K562 (cell line): ENCODE results near the gene CCDC74B. TPM values are rescaled to one million over a fixed set of nuclear protein-coding genes. Genes with fewer than 3 reads are reported as not detected.
"Not testable (repeated sequence)": the region's sequence is repeated elsewhere in the genome, so short reads cannot be mapped to it uniquely, and the experiment has no call there.

Experiments
- ATAC-seq: fragments of 200-7000 bp; cut with Tn5 transposase; 3 replicates; pipeline ENCODE4 v1.9.1; 2020; ENCODE audit warnings: moderate library complexity
- BruUV-seq: library from RNA; stranded (reverse); fragments of 400-500 nt; replicated peaks from 2 replicates; lab custom pipeline; 2021; lab: Mats Ljungman, UMichigan
- CTCF ChIA-PET: fragments of 300-600 bp; formaldehyde crosslinking; extraction: SDS; loops from one replicate; lab custom pipeline; 2021; ENCODE audit warnings: low intra/inter-chr PET ratio; lab: Yijun Ruan, JAX
- POLR2A ChIA-PET: fragments of 300-600, 350-650 bp; sonication (Branson Sonifier 250); formaldehyde crosslinking; extraction: SDS; loops from one replicate; lab custom pipeline; 2021; ENCODE audit warnings: antibody characterized with exemption, inconsistent platforms; lab: Yijun Ruan, JAX
- DNase-seq, 4 experiments: peaks; one replicate each; pipeline versions ENCODE4 v3.0.0 to v3.0.0-alpha.2; 2011 to 2018; ENCODE audit warnings: low spot score in 3 of 4, mixed read lengths in 3 of 4; ENCODE audit errors: extremely low read depth in 1 of 4
- FAIRE-seq: peaks from 2 replicates; lab custom pipeline; 2011; peaks lifted over from hg19 to GRCh38; lab: Jason Lieb, UNC
- H2AFZ ChIP-seq: 2 replicates; pipeline ENCODE4 v1.6.0; 2011; ENCODE audit warnings: low read depth, low read length, control low read depth, inconsistent platforms
- H3K27ac ChIP-seq: fragments of 200-600 bp; 3 replicates; pipeline ENCODE4 v1.8.0; 2011; ENCODE audit warnings: low read depth, mild to moderate bottlenecking, control low read depth, inconsistent platforms, low read length, moderate library complexity, mixed read lengths; ENCODE audit errors: extremely low read depth
- H3K27me3 ChIP-seq, 2 experiments: fragments of 300-600 bp in 1 of 2; 2 replicates in 1 of 2; 3 replicates in 1 of 2; pipeline versions ENCODE4 v1.6.0 to v1.8.0; 2011; ENCODE audit warnings: inconsistent platforms in 2 of 2, low read length in 2 of 2, mild to moderate bottlenecking in 1 of 2, mixed read lengths in 1 of 2, moderate library complexity in 1 of 2; ENCODE audit not compliant: control insufficient read depth in 2 of 2, insufficient read depth in 2 of 2
- H3K36me3 ChIP-seq: fragments of 300-600 bp; 3 replicates; pipeline ENCODE4 v1.8.0; 2011; ENCODE audit warnings: mild to moderate bottlenecking, low read length, inconsistent platforms; ENCODE audit not compliant: control insufficient read depth, insufficient read depth
- H3K4me1 ChIP-seq, 2 experiments: fragments of 200-600 bp in 1 of 2; replicated peaks in 1 of 2; 2 replicates in 1 of 2; 3 replicates in 1 of 2; pipeline versions ENCODE4 v1.5.1 to v1.8.0; 2011; ENCODE audit warnings: inconsistent platforms in 2 of 2, low read length in 2 of 2, mild to moderate bottlenecking in 1 of 2, mixed read lengths in 1 of 2, moderate library complexity in 1 of 2; ENCODE audit not compliant: control insufficient read depth in 2 of 2, insufficient read depth in 2 of 2
- H3K4me2 ChIP-seq: 2 replicates; pipeline ENCODE4 v1.6.1; 2011; ENCODE audit warnings: low read length, control low read depth, inconsistent platforms, mixed read lengths; ENCODE audit not compliant: insufficient read depth
- H3K4me3 ChIP-seq: fragments of 200-600 bp; sonication (generic), shearing (Covaris generic); 2 replicates; pipeline ENCODE4 v1.5.1; 2016; ENCODE audit warnings: control low read depth, inconsistent platforms
- H3K79me2 ChIP-seq: fragments of 200-600 bp; 3 replicates; pipeline ENCODE4 v1.8.0; 2011; ENCODE audit warnings: low read length, inconsistent platforms; ENCODE audit not compliant: control insufficient read depth, insufficient read depth
- H3K9ac ChIP-seq, 2 experiments: 2 replicates each; pipeline versions ENCODE4 v1.6.0 to v1.6.1; 2011; ENCODE audit warnings: low read depth in 2 of 2, low read length in 2 of 2, control low read depth in 1 of 2, inconsistent platforms in 1 of 2, mild to moderate bottlenecking in 1 of 2, mixed read lengths in 1 of 2; ENCODE audit not compliant: insufficient read depth in 1 of 2
- H3K9me1 ChIP-seq: one replicate; pipeline ENCODE4 v1.6.0; 2011; ENCODE audit warnings: inconsistent platforms, mild to moderate bottlenecking, low read length, moderate library complexity; ENCODE audit not compliant: control insufficient read depth, insufficient read depth
- H3K9me3 ChIP-seq: replicated peaks from 2 replicates; pipeline ENCODE4 v1.5.1; 2011; ENCODE audit warnings: low read depth, low read length, inconsistent platforms; ENCODE audit not compliant: control insufficient read depth, insufficient read depth
- H4K20me1 ChIP-seq: replicated peaks from 2 replicates; pipeline ENCODE4 v1.6.1; 2011; ENCODE audit warnings: low read length, inconsistent platforms, mixed read lengths; ENCODE audit not compliant: control insufficient read depth, insufficient read depth
- POLR2G ChIP-seq: fragments of 200-400 bp; formaldehyde crosslinking; IDR thresholded peaks from 2 replicates; pipeline ENCODE4 v1.6.1; 2017; ENCODE audit warnings: low read depth, mild to moderate bottlenecking, antibody characterized with exemption, low read length, moderate library complexity
- SUPT5H ChIP-seq: fragments of 450-650 bp; IDR thresholded peaks from 2 replicates; pipeline ENCODE4 v1.6.1; 2016
- ZNF740 ChIP-seq, 3 experiments: fragments of 200-800 bp in 1 of 3; sonication (Bioruptor generic) in 1 of 3; sonication (generic) in 1 of 3; formaldehyde crosslinking in 1 of 3; IDR thresholded peaks; 2 replicates each; pipeline versions ENCODE4 v1.6.1 to v1.8.0; 2016 to 2022; ENCODE audit warnings: mild to moderate bottlenecking in 2 of 3, missing compliant biosample characterization in 2 of 3, missing genetic modification characterization in 2 of 3, missing genetic modification reagents in 1 of 3
- WGBS: fragments of 100-300 bp; shearing (Covaris generic); methylation state at CpG from one replicate; pipeline ENCODE4 v1.1.6; 2016; ENCODE audit warnings: low coverage, mixed read lengths; ENCODE audit not compliant: insufficient coverage; ENCODE audit errors: missing lambda C conversion rate; 5-methylcytosine and 5-hydroxymethylcytosine counted together
- in situ Hi-C: fragments of 300-500 bp; cut with MboI; formaldehyde crosslinking; loops from 4 replicates; pipeline ENCODE4 v1.15.0; 2018; ENCODE audit warnings: inconsistent platforms, mixed read lengths
- intact Hi-C: fragments of 100-400 bp; cut with micrococcal nuclease; formaldehyde crosslinking; loops from 2 replicates; pipeline ENCODE4 v1.14.2; 2022
- polyA plus RNA-seq, 8 experiments: library from polyadenylated mRNA; depleted of rRNA in 4 of 8; stranded (reverse) in 5 of 8; unstranded in 3 of 8; fragments of >200 nt; fragmentation: Nextera tagmentation in 2 of 8; fragmentation: Illumina TruSeq in 1 of 8; extraction: Ambion mirVana in 2 of 8; extraction: Trizol in 1 of 8; gene quantifications; 2 replicates each; pipeline versions ENCODE4 v1.2.1 to v1.2.3, GENCODE V29; 2011 to 2014; ENCODE audit warnings: inconsistent platforms in 1 of 8, missing spikeins in 1 of 8
- total RNA-seq, 7 experiments: library from RNA; depleted of rRNA in 6 of 7; stranded (reverse); fragments of >200 nt in 6 of 7; fragmentation: Illumina TruSeq in 2 of 7; extraction: Trizol in 2 of 7; gene quantifications; 2 replicates each; pipeline versions ENCODE4 v1.2.1 to v1.2.3, GENCODE V29; 2011 to 2021; ENCODE audit warnings: low replicate concordance in 1 of 7

CCDC74B gene
- total and polyA plus RNA-seq, 9 of the 15 experiments (the other 6 are each of a cell fraction or from before 2014, with no cell fraction given): 0.04 to 1.5 (median 0.52) TPM; not detected in 1

DNA sequence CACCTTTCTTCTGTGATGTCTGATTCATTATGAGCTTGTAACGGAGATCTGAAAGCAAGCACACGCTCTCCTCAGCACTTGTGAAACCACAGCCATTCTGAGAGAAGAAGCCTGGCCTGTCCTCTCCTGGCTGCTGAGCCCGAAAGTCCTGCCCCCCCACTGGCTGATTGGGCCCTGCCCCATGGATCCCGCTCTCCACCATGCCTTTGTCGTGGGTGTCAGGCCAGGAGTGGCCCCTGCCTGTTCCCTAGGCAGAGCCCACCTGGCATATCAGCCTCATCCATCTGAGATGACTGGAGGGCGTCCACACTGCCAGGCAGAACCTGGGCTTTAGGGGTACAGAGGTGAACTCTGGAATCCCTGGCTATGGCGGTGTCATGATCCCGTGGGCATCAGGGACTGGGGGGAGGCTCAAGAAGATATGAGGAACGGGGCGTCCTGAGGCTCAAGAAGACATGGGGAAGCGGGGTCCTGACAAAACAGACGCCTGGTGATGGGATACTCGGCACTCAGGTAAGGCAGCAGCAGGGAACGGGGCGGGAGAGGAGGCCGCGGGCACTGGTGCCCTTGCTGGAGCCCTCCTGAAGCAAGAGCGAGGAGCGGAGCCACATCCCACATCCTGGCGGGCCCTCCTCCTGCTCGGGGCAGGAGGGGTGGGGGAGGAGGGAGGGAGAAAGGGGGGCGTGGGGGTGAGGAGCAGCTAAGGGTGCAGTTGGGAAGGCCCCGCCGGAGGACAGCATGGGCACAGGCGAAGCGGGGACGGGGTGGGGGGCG, 1.5 kb downstream of the CCDC74B start:
- in situ Hi-C loops; H3K9me3 ChIP-seq; H4K20me1 ChIP-seq; H2AFZ ChIP-seq; POLR2A ChIA-PET; H3K4me3 ChIP-seq; H3K79me2 ChIP-seq; BruUV-seq; intact Hi-C loops; H3K27ac ChIP-seq; H3K4me2 ChIP-seq; H3K36me3 ChIP-seq; H3K9me1 ChIP-seq; CTCF ChIA-PET; H3K27me3 ChIP-seq; FAIRE-seq; TF ChIP-seq ZNF740 (tag; IDR thresholded peaks at IDR 0.05): not testable (repeated sequence)
- Histone ChIP-seq H3K4me1 (peaks cover 0 to 14% of the 10 kb centered on the region in 2 experiments; a peak in 2 of 5 replicates), H3K9ac (peak overlapping the region in 1 of 2 experiments; percentile 26; a peak in 1 of 4 replicates)
- DNase-seq: peak in 1 of 4 experiments; percentile 4
- WGBS: 54% methylated on average over 10 of the region's 28 CpGs
- TF ChIP-seq SUPT5H (0 out of 2 replicates have a peak, but pooled peaks have one; percentile 15), POLR2G (peak; percentile 15; the same call in 1 of the 2 replicates), ZNF740 (CRISPR knock-in tag; IDR thresholded peaks at IDR 0.05) (peak; percentile 70)
- peak; percentile 3 for ATAC-seq
